GM21737 (cell line): ENCODE results near the gene HOXB6.

Experiments used
- ATAC-seq: cut with Tn5 transposase; IDR thresholded peaks from one replicate; pipeline ENCODE4 v1.9.1; 2021; ENCODE audit warnings: mild to moderate bottlenecking, moderate library complexity; ENCODE audit not compliant: unreplicated experiment

Gene HOXB6

DNA sequence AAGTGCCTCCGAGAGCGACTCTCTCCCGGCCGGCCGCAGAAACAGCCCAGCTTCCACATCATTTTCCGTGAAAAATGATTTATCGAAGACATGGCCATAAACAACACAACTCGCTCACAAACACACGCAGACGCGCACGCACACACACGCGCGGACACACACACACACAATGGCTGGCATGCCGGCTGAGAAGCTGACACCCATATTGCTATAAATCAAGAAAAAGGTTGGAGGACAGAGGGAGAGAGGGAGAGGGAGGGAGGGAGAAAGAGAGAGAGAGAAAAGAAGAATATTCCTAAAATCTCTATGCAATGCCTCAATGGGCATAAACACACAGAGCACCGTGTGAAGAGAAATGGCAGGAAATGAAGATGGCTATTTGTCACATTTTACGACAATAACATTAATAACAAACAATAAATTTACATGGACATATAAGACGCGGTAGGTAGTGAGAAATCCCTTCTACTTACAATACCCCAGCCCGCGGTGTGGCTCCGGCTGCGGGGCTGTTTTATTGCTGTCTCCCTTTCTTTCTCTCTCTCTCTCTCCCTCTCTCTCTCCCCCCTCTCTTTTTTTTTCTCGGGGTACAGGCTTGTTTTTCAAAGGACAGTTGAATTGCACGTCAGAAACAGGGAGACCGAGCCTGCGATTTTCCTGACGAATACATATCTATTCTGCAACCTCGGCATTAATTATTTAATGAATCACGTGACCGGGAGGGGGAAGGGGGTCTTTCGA, 36.1 kb downstream of the HOXB6 start:
- ATAC-seq, result no peak

DNA sequence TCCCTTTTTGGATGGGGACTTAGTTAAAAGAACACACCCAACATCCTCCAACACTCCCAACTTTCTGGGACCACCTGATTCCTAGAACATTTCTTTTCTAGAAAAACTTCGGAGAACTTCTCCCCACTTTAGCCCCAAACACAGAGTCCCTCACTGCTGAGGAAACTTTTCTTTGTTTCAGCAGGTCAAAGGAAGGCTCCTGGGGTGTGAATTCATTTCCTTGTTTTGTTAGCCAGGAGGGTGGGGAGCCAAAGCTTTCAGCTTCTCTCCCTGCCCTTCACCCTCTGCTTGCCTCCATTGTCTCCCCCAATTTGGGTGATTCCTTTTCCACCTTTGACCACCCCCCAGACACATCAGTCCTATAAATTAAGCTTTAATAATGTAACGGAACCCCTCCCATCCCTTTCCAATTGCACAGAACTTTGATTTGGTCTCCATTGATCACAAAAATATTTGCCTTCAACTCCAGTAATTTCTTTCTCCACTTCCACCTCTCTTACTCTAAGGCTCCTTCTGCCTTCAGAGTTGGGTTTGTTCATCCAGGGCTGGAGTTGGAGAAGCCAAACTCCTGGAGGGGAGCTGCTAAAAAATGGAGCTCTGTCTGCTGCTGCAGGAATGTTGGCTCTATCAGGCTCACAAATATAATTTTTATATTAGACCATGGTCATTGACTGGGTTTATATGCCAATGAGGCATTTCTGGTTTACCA, 37.0 kb downstream of the HOXB6 start:
- ATAC-seq, result no peak

- no peak for ATAC-seq
Measured at GRCh38 chr17:48567209-48567608, 37.6 kb downstream of the HOXB6 start.

DNA sequence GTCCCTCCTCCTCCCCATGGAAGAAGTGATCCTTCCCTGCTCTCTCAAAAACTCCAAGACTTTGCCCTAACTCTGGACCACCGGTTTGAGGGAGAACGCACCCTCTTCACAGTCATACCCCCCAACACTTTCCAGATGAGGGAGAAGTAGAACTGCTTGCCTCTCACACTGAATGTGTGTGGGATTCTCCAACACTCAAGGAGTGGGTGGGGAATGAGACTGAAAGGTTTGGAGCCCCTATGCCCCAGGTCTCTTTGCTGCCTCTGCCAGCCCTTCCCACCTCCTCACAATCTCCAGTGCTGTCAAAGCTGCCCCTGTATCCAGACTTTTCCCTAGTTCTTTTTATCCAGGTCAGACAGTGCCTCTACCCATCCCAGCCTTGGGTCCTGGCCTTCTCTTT, 38.1 kb downstream of the HOXB6 start:
- no peak for ATAC-seq

DNA sequence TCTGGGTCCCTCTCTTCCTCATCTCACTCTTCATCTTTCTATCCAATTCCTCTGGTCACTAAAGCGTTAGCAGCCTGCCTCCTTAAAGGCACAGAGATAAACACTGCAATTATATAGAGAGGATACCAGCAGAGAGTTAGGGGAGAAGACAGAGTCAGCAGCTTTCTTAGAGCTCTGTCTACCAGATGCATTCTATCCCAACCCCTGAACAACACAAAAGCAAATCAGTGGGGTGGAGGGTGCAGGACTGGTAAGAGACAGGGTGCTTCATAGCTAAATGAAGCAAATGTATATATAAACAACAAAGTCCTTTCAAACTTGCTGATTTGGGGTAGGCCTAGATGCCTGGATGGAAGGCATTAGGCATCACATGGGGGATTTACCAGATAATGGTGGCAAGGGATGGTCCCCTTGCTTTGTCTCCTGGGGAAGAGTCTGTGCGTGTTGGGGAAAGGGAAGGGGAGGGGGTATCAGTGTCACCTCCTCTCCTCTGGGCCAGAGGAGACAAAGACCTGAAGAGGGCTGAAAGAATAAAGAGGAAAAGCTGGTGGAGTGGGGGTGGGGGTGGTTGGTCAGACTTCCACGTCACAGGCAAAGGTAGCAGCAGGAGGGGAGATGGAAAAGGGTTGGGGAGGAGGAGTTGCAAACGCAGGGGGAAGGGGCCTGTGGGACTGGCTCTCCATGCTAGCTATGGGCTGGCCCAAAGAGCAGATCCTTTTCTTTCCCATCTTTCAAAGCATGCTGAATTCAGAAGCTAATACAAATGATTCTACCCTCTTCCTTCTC, 38.7 kb downstream of the HOXB6 start:
- no peak for ATAC-seq

DNA sequence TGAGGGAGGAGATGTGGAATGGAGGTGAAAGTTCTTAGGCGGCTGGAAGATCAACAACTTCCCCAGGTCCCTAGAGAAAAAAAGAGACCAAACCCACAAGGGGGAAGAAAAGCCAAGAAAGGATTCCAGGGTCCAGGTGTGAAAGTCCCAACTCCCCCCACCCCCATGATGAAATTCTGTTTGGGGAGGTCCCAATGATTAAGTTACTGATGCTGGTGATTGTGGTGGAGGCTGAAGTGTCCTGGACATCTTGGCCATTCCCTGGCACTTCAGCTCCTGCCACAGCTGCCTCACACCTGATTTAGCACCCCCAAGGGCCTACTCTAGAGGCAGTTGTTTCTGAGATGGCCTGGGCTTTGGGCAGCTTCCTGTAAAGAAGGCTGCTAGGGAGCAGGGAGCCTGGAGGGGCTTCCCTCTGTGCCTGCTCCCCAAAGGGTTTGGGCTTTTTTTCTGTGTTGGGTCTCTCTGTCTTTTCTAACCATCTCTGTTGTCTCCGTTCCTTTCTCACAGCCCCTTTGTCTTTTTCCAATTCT, 39.7 kb downstream of the HOXB6 start:
- no peak for ATAC-seq

DNA sequence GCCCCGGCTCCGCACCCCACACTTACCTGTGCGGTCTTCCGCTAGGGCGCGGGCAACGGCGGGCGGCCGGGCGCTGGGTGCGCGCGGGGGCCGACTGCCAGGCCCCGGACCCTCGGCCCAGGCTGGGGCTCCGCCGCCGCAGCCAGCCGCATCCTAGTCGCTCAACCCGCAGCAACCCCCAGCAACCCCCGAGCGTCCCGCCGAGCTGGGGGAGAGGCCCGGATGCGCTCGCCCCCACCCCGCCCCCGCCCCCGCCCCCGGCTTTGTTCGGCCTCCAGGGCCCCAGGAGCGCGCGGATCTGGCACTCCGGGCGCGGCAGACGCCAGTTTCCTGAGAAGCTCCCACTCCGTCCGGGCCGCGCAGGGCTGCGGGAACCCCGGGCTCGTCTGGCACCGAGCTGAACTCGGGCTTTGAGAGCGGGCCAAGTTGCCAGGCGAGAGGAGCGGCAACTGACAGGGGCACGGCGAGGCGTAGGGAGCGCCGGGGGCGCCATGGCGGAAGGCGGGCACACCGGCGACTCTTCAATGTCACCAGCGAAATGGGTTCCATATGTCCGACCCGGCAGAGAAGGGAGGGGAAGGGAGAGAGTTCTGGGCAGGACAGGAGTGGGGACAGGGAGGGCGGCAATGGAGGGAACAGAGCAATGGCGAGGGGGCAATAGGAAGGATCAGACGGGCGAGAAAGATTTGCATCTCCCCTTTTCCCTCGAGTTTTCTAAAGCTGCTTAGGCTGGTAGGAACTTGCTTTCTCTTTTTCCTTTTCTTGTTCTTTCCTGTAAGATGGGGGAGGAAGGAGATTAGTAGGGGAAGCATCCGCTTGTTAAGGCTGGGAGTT, 40.4 kb downstream of the HOXB6 start:
- no peak for ATAC-seq

DNA sequence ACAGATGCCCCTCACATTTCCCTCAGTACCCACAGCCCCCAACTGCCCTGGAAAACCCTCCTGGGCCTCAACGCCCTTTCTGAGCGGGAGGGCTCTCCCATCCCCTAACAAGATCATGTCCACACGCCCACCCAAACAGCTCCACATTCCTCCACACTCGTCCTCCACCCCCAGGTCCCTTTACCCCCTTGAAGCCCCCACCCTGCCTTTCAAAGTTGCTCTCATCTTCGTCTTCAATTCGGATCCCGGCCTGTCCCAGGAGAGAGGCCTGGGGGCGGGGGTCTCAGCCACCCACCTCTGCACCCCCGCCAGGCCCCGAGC, 41.0 kb downstream of the HOXB6 start:
- ATAC-seq, result no peak

GRCh38 chr17:48563385-48563838, 41.4 kb downstream of the HOXB6 start:
- no peak for ATAC-seq

- ATAC-seq, result no peak
Measured at GRCh38 chr17:48562934-48563333, 41.9 kb downstream of the HOXB6 start.

- peak; percentile 54 for ATAC-seq
Measured at GRCh38 chr17:48561884-48562810, 42.6 kb downstream of the HOXB6 start.

DNA sequence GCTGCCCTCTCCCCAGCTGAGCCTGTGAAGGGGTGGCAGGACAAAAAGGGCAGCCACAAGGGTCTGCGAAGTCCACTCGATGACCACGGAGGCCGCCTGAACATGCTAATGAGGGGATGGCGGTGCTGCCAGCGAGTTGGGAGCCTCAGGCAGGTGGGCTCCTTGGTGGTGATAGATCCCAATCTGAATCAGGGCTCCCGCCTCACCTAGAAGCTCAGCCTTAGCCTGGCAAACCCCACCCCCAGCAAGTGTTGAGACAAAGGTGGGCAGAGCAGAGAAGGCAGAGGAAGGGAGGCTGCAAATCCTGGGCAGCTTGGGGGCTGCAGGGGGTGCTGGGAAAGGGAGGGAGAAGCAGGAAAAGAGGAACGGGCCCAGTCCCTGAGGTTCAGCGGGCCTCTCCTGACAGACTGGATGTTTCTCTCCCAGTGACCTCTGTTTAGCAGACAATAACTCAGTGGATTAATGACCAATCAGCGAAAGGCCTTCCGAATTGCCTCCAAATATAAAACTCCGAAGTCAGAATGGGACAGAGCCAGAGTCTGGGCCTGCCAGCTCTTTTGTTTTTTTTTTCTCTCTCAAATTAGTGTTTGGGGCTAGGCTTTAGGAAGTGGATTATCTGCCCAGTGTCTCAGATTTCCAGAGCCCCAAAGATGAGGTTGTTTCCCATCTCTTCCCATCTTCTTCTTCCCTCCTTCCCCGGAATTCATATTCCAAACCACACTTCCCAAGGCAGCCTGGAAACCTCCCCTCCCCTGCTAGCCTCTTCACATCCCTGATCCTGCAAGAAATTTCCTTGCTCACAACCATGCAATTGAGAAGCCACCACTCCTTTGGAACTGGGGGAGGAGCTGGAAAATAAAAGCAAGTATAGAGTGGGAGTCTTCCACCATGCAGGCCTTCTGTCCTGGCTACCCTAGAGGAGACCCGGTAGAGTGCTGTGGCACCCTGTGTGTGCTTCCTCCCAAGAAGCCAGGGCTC, 44.7 kb downstream of the HOXB6 start:
- ATAC-seq, result no peak

GRCh38 chr17:48559122-48559839, 45.5 kb downstream of the HOXB6 start:
- no peak for ATAC-seq

DNA sequence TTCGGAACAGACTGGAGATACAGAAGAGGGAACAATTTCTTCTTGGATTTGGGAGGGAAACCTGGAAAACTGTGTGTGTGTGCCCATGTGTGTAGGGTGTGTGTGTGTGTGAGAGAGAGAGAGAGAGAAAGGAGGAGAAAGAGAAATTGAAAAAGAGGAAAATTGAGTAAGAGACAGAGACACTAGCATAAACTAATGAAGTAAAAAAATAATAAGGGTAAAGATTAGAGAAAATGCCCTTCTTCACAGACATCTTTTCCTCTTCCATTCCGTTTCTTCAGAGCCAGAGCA, 46.0 kb downstream of the HOXB6 start:
- ATAC-seq, result no peak

DNA sequence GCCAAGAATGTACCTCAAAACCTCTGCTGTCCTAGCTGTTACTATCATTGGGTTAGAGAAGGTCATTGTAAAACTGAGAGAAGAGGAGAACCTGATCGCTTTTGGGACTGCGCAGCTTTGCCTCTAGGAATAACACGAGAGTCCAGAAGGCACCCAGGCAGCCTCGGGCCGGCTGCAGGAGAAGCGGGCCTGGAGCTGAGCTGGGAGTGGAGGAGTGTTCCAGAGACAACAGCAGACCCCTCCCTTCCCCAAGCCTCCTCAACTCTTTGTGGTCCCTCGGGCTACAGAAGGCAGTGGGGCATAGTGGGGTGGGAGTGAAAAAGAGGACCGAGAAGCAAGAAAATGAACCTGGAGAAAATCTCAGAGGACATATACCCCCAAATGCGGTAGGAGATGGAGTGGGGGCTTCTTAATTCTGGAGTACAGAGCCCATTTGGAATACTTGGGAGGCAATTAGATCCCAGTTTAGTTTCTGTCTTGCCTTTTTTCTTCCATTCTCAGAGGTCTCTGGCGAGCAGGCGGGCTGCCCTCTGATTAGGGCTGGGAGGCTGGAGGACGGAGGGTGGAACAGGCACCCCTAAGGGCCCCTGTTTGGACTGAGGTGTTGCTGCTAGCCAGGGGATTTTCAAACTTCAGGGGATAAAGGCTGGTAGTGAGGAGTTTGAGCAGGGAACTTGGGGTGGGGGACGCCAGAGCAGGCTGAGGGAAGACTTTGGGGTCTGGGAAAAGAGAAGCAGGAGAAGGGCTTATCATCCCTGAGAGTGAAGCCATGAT, 46.5 kb downstream of the HOXB6 start:
- ATAC-seq, result no peak

DNA sequence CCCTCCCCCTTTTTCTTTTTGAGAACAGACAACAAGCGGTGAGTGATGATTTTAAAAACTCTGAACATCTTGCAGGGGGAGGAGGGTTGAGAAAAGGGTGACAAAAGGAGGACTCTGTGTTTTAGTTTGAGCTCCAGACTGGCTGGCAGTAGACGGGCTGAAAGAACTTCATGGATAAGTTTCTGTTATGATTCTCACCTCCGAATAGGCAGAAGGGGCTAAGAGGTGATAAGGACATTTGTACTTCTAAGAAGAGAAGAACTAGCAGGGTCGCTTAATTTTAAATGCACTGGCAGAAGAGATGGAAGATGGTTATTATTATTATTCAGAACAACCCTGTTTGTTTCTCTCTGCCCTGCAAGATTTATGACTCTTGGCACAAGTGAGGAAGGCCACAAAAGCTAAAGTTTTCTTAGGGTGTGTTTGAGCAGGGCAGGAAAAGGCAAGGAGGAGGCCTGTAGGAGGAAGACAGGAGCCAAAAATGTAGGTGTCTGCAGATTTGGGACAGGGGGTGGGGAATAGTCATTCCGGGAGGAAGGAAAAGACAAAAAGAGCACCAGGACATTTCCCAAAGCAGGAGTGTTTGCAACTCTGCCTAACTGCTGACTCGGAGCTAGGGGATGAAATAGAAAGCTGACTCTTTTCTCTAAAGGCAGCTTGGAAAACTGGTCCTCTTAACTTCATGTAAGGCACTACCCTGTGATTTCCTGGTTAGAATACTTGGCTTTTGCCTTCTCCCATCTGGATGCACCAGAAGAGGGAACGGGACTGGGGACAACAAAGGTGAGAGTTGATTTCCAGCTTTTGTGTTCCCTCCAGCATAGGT, 48.0 kb downstream of the HOXB6 start:
- no peak for ATAC-seq

- no peak for ATAC-seq
Measured at GRCh38 chr17:48556229-48556575, 48.6 kb downstream of the HOXB6 start.
